CD4-positive, alpha-beta T cell treated with Interleukin-12 subunit alpha and Interleukin-12 subunit beta, for 1 hour (primary cell): ENCODE measurements around the gene MAD1L1.

Experiments used
- DNase-seq: peaks from one replicate; pipeline ENCODE4 v3.0.0-alpha.2; 2020

MAD1L1 gene

GRCh38 chr7:2217206-2217605 is 15.5 kb downstream of the MAD1L1 start:
- no peak for DNase-seq

- no peak for DNase-seq
Measured at GRCh38 chr7:2215851-2216250, 16.9 kb downstream of the MAD1L1 start.

- peak; percentile 7 for DNase-seq
Measured at GRCh38 chr7:2214636-2215035, 18.1 kb downstream of the MAD1L1 start.

GRCh38 chr7:2213551-2214215 is 19.1 kb downstream of the MAD1L1 start:
- DNase-seq = no peak

- DNase-seq = no peak
Measured at GRCh38 chr7:2212906-2213305, 19.8 kb downstream of the MAD1L1 start.

- DNase-seq = no peak
Measured at GRCh38 chr7:2211926-2212325, 20.8 kb downstream of the MAD1L1 start.

- no peak for DNase-seq
Measured at GRCh38 chr7:2211259-2211880, 21.4 kb downstream of the MAD1L1 start.

- no peak for DNase-seq
Measured at GRCh38 chr7:2210551-2211258, 22.0 kb downstream of the MAD1L1 start.

- no peak for DNase-seq
Measured at GRCh38 chr7:2209961-2210323, 22.8 kb downstream of the MAD1L1 start.

GRCh38 chr7:2209146-2209960 is 23.4 kb downstream of the MAD1L1 start:
- DNase-seq = peak; percentile 55

GRCh38 chr7:2208712-2209111 is 24.0 kb downstream of the MAD1L1 start:
- DNase-seq = no peak

- DNase-seq = no peak
Measured at GRCh38 chr7:2205036-2205780, 27.5 kb downstream of the MAD1L1 start.

GRCh38 chr7:2204446-2204845 is 28.3 kb downstream of the MAD1L1 start:
- no peak for DNase-seq

- no peak for DNase-seq
Measured at GRCh38 chr7:2203766-2204300, 28.9 kb downstream of the MAD1L1 start.

GRCh38 chr7:2202901-2203765 is 29.6 kb downstream of the MAD1L1 start:
- DNase-seq = no peak

- DNase-seq = no peak
Measured at GRCh38 chr7:2202361-2202761, 30.4 kb downstream of the MAD1L1 start.

- no peak for DNase-seq
Measured at GRCh38 chr7:2201686-2202360, 30.9 kb downstream of the MAD1L1 start.

GRCh38 chr7:2201128-2201527 is 31.6 kb downstream of the MAD1L1 start:
- DNase-seq = no peak

- no peak for DNase-seq
Measured at GRCh38 chr7:2200584-2200980, 32.2 kb downstream of the MAD1L1 start.

GRCh38 chr7:2199956-2200583 is 32.7 kb downstream of the MAD1L1 start:
- no peak for DNase-seq
